T1000 (cell line): ENCODE measurements around the gene SIRT4.
"Not testable (repeated sequence)": the region's sequence is repeated elsewhere in the genome, so short reads cannot be mapped to it uniquely, and the experiment has no call there.

Source experiments
- DNase-seq: peaks from one replicate; lab custom pipeline; 2025; ENCODE audit warnings: mixed read lengths; lab: John Stamatoyannopoulos, UW

SIRT4 gene

GRCh38 chr12:120301962-120302815, at the start of gene SIRT4:
TSS of gene SIRT4 (plus strand) at chr12:120302321. CDS start at chr12:120303562, 1,241 bp downstream.
- DNase-seq, result peak; percentile 71

GRCh38 chr12:120253313-120253712, 48.8 kb upstream of the SIRT4 start:
- DNase-seq, result not testable (repeated sequence)

- no peak for DNase-seq
Measured at GRCh38 chr12:120254809-120255208, 47.3 kb upstream of the SIRT4 start.

- no peak for DNase-seq
Measured at GRCh38 chr12:120257041-120257821, 44.9 kb upstream of the SIRT4 start.

- no peak for DNase-seq
Measured at GRCh38 chr12:120258323-120258896, 43.7 kb upstream of the SIRT4 start.

- DNase-seq, result no peak
Measured at GRCh38 chr12:120259418-120260202, 42.5 kb upstream of the SIRT4 start.

GRCh38 chr12:120260607-120261006, 41.5 kb upstream of the SIRT4 start:
- DNase-seq, result no peak

- peak; percentile 69 for DNase-seq
Measured at GRCh38 chr12:120261951-120262851, 39.9 kb upstream of the SIRT4 start.

GRCh38 chr12:120262852-120263747, 39.0 kb upstream of the SIRT4 start:
- DNase-seq, result no peak

- DNase-seq, result no peak
Measured at GRCh38 chr12:120263748-120264085, 38.4 kb upstream of the SIRT4 start.

- no peak for DNase-seq
Measured at GRCh38 chr12:120264086-120264903, 37.8 kb upstream of the SIRT4 start.

- DNase-seq, result no peak
Measured at GRCh38 chr12:120264904-120265472, 37.1 kb upstream of the SIRT4 start.

- DNase-seq, result peak; percentile 78
Measured at GRCh38 chr12:120265473-120266179, 36.5 kb upstream of the SIRT4 start, which contains the start of gene PXN. TSS of gene PXN (minus strand) at chr12:120265730. CDS start at chr12:120265629, 101 bp downstream.

- no peak for DNase-seq
Measured at GRCh38 chr12:120266180-120266870, 35.8 kb upstream of the SIRT4 start.

GRCh38 chr12:120267736-120268135, 34.4 kb upstream of the SIRT4 start:
- DNase-seq, result no peak

- no peak for DNase-seq
Measured at GRCh38 chr12:120276734-120277133, 25.4 kb upstream of the SIRT4 start.
